Immature natural killer cell (primary cell): ENCODE results near the gene SLC4A2. TPM values are rescaled to one million over a fixed set of nuclear protein-coding genes. Genes with fewer than 3 reads are reported as not detected.

Source experiments
- DNase-seq, 3 donors: peaks; one replicate each; pipeline ENCODE4 v3.0.0; 2022; ENCODE audit warnings: mixed read lengths in 1 of 3
- H3K27ac Mint-ChIP-seq, 6 donors: one replicate each; pipeline ENCODE4 v1.8.0; 2020; ENCODE audit warnings: mixed read lengths in 6 of 6, mild to moderate bottlenecking in 5 of 6, inconsistent platforms in 4 of 6, moderate library complexity in 3 of 6
- H3K27me3 Mint-ChIP-seq, 3 donors: one replicate each; pipeline ENCODE4 v1.8.0; 2020 to 2021; ENCODE audit warnings: low read depth in 3 of 3, mild to moderate bottlenecking in 3 of 3, mixed read lengths in 3 of 3, moderate library complexity in 3 of 3, inconsistent platforms in 1 of 3
- H3K36me3 Mint-ChIP-seq, 3 donors: one replicate each; pipeline ENCODE4 v1.8.0; 2020; ENCODE audit warnings: mixed read lengths in 3 of 3, inconsistent platforms in 2 of 3, mild to moderate bottlenecking in 2 of 3
- H3K4me1 Mint-ChIP-seq, 2 donors: one replicate each; pipeline ENCODE4 v1.8.0; 2020; ENCODE audit warnings: inconsistent platforms in 2 of 2, mild to moderate bottlenecking in 2 of 2, mixed read lengths in 2 of 2, moderate library complexity in 1 of 2
- H3K4me3 Mint-ChIP-seq, 5 donors: one replicate each; pipeline ENCODE4 v1.8.0; 2020; ENCODE audit warnings: mild to moderate bottlenecking in 5 of 5, mixed read lengths in 5 of 5, inconsistent platforms in 3 of 5, moderate library complexity in 3 of 5
- H3K9me3 Mint-ChIP-seq, 6 donors: one replicate each; pipeline ENCODE4 v1.8.0; 2020; ENCODE audit warnings: mild to moderate bottlenecking in 6 of 6, mixed read lengths in 6 of 6, inconsistent platforms in 4 of 6, moderate library complexity in 3 of 6
- polyA plus RNA-seq, 3 donors: library from polyadenylated mRNA; unstranded; fragments of 300-500 nt; fragmentation: Illumina TruSeq; gene quantifications; one replicate each; pipeline ENCODE4 v1.2.3, GENCODE V29; 2021

Gene SLC4A2
- polyA plus RNA-seq, 3 donors from 2014 or later = 6.7 to 19.8 (median 10.9) TPM

DNA sequence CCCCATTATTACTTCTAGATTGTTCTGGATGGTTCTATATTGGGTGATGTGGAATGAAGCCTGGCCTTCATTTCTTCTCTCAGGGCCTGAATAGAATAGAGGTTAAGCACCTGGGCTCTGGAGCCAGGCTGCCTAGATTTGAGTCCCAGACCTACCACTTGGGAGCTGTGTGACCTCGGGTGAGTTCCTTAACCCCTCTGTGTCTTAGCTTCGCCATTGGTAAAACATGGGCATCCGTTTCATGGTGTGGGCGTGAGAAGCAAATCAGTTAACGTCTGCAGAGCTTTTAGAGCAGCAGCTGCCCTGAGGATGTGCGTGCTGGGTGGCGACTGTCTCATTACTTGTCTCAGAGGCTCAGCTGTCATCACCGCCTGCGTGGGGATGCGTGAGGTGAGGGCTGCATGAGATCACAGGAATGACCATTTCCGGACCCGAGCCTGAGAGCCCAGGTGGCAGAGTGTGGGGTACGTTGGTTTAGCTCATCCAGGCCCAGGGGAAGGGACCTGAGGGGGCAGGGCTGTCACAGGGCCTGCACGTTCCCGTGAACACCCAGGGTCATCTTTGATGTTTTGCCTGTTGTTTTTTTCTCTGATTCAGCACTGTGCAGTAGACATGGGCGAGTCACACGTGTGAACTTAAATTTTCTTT is 36.6 kb downstream of the SLC4A2 start:
- Mint-ChIP-seq H3K9me3 (no peaks in the 10 kb centered on the region), H3K27me3 (peaks cover 0 to 1% (median 0%) of the 10 kb centered on the region in 3 donors), H3K36me3 (no peaks in the 10 kb centered on the region), H3K4me3 (no peak overlapping the region), H3K4me1 (peaks cover 0 to 3% of the 10 kb centered on the region in 2 donors), H3K27ac (peak overlapping the region in 1 of 6 donors; percentile 11)
- no peak for DNase-seq

DNA sequence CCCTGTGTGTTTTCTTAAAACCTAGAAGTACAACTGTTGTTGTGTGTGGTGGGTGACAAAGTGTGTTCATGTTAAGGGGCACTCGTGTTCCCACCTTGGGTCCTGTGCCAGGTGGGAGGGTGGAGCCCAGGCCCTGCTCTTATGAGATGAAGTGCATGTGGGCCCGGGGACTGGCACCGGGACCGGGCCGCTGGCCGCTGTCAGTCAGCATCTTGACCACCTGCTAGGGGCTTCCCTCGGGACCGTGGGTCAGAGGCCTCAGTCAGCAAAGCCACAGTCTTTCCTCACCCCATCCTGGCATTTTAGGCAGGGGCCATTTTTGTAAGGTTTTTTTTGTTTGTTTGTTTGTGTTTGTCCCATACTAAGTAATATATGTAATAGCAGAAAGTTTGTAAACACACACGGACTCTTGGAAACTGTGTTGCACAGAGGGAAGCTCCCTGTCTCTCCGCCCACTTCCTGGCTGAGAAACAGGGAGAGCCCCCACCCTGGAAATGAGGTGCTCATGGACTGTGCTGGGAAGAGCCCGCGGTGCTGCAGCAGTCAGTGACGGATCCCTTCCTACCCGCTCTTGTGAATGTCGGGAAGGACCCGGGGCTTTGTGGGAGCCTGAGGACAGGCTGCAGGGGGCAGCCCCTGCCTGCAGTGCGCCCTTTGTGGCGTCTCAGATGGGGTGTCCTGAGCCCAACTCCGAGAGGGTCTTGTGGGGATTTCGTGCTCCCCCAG is 40.3 kb downstream of the SLC4A2 start:
- no peak for DNase-seq
- Mint-ChIP-seq H3K36me3 (peaks cover 0 to 2% (median 0%) of the 10 kb centered on the region in 3 donors), H3K27ac (no peak overlapping the region), H3K4me3 (no peak overlapping the region), H3K27me3 (no peaks in the 10 kb centered on the region), H3K4me1 (peaks cover 0 to 1% of the 10 kb centered on the region in 2 donors), H3K9me3 (no peaks in the 10 kb centered on the region)

DNA sequence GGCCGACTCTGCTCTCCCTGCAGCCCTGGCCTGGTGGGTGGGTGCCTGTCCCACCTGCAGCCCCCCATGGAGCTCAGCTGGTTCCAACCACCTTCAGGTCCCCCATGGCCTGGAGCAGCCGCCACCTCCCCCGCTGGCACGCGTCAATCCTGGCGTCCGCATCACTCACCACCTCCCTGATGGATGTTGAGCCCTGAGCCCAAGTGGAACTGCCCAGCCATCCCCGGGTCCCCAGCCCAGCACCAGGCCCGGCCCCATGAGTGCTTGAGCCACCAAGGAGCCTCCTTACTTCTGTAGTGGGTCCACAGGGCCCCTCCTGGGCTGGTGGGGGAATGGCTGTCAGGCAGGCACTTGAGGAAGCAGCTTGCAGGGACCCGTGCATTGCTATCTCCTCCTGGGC is 41.5 kb downstream of the SLC4A2 start:
- no peak for DNase-seq
- H3K9me3 Mint-ChIP-seq = no peaks in the 10 kb centered on the region
- H3K27ac Mint-ChIP-seq = no peak overlapping the region
- H3K4me1 Mint-ChIP-seq = peaks cover 0 to 1% of the 10 kb centered on the region in 2 donors
- peaks cover 0 to 5% (median 0%) of the 10 kb centered on the region in 3 donors for H3K36me3 Mint-ChIP-seq
- no peaks in the 10 kb centered on the region for H3K27me3 Mint-ChIP-seq
- no peak overlapping the region for H3K4me3 Mint-ChIP-seq

DNA sequence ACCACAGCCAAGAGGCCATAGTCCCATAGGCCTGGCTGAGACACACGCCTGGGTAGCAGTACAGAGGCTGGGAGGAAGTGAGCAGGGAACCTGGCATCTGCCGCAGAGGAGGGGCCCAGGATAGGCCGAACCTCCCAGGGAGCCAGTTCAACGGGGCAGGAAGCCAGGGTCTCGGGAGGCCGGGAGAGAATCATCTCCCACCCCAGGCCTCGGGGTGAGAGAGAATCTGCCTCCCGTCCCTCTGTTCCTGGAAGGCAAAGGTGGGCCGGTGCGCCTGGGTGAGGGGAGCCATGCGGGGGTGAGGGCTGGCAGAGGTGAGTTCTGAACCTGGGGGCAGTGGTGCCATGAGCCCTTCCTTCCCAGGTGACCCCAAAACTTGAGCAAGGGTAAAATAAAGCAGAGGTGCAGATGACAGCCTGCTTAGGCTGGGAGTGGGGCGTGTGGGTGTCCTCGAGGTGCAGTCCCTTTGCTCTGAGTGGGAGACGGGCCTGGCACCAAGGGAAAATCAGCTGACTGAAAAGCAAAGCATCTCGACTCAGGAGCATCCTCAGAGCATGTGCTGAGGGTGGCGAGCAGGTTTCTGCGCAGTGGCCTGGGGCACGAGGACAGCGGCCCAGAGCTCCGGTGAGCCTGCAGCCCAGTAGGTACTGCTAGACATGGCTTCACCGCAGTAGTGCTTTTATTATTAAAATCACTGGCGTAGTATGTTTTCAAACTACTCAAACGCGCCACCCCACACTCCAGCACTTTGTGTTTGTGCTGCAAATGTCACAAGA is 42.4 kb downstream of the SLC4A2 start:
- H3K27me3 Mint-ChIP-seq = no peaks in the 10 kb centered on the region
- no peak for DNase-seq
- peaks cover 0 to 1% of the 10 kb centered on the region in 2 donors for H3K4me1 Mint-ChIP-seq
- peaks cover 0 to 5% (median 0%) of the 10 kb centered on the region in 3 donors for H3K36me3 Mint-ChIP-seq
- no peaks in the 10 kb centered on the region for H3K9me3 Mint-ChIP-seq
- no peak overlapping the region for H3K27ac Mint-ChIP-seq
- H3K4me3 Mint-ChIP-seq = no peak overlapping the region

DNA sequence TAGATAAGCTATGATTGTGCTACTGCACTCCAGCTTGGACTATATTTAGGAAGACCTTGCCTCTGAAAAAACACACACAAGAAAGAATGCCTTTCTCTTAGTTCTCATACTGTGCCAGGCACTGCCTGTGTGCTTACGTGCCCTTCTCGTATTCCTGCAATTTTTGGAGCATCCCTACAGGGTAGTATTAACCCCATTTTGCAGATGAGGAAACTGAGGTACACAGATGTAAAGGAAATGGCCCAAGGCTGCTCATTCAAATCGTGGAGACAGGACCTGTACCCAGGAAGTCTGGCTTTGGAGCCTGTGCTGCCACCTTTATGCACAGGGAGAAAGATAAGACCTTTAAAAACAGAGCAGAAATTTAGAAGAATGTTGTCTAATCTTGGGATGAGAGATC is 43.6 kb downstream of the SLC4A2 start:
- H3K27ac Mint-ChIP-seq = no peak overlapping the region
- no peak overlapping the region for H3K4me3 Mint-ChIP-seq
- H3K36me3 Mint-ChIP-seq = peaks cover 0 to 5% (median 0%) of the 10 kb centered on the region in 3 donors
- H3K9me3 Mint-ChIP-seq = no peaks in the 10 kb centered on the region
- no peaks in the 10 kb centered on the region for H3K27me3 Mint-ChIP-seq
- H3K4me1 Mint-ChIP-seq = no peaks in the 10 kb centered on the region
- DNase-seq = no peak

DNA sequence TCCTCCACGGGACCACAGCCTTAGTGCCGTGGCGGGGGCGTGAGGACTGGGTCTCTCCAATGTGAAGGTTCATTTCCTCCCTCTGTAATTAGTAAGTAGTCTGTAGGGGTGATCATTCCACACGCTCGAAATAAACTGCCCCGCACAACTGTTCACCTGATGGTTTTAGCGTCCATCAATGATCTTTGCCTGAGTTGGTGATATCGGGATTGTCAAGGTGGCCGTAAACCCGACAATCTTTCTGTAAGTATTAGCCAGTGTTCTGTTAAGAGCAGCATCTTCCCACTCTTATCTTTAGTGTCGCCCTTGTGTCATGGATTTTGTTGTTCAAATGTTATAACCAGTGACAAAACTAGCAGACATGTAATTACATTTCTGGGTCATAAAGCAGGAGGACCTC is 44.6 kb downstream of the SLC4A2 start:
- Mint-ChIP-seq H3K36me3 (peaks cover 0 to 5% (median 0%) of the 10 kb centered on the region in 3 donors), H3K27me3 (no peaks in the 10 kb centered on the region), H3K9me3 (no peaks in the 10 kb centered on the region), H3K4me1 (no peaks in the 10 kb centered on the region), H3K4me3 (no peak overlapping the region), H3K27ac (no peak overlapping the region)
- no peak for DNase-seq

DNA sequence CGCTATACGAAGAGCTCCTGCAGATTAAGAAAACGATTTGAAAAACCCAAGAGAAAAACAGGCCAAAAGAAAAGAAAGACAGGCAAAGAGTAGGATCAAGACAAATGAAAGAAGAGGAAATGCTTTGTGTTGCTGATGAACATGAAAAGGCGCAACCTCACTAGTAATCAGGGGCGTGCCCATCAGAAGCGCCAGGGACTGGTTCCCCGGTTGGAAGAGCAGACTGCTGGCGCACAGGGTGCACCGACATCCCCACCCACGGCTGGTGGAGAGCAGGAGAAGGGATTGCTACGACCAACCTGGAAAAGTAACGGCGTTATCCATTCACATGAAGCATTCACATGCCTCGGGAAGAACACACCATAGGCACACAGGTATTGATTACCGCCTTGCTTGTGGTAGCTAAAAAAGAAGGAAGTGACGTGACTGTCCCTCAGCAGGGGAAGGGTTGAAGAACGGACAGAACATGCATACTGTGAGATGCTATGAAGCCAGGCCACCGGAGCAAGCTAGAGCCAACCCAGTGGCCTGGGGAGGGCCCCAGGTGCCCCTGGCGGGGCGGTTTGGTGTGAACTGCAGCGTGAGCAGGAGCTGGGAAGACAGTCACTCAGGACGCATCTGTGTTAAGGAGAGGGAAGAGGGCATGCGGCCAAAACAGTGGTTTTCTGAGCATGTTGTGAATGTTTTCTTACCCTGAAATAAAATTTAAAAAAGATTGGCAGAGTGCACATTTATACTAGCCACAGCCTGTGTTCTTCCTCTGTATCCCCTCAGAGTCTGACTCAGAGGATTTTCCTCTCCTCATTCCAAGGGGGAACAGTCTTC is 45.2 kb downstream of the SLC4A2 start:
- Mint-ChIP-seq H3K36me3 (peaks cover 0 to 5% (median 0%) of the 10 kb centered on the region in 3 donors), H3K4me1 (no peaks in the 10 kb centered on the region), H3K4me3 (no peak overlapping the region), H3K27me3 (peaks cover 0 to 2% (median 0%) of the 10 kb centered on the region in 3 donors), H3K9me3 (no peaks in the 10 kb centered on the region), H3K27ac (peak overlapping the region in 1 of 6 donors; percentile 32)
- no peak for DNase-seq

DNA sequence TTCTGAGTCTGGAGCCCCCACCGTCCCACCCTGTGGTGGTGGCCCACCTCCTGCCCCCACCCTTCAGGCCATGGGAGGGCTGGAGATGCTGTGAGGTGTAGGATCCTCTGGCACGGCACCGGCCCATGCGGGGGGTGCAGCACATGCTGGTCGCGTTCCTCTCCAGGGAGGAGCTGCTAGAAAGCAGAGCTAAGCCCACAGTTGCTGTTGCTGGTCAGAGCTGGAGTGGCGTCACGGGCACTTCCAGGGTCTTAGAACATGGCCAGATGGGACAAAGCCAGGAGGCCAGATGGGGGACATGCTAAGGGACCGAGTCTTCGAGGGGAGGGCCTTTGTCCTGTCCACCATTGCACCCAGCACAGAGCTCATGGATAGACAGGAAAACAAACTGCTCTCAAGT is 48.5 kb downstream of the SLC4A2 start:
- DNase-seq = no peak
- Mint-ChIP-seq H3K4me1 (peaks cover 0 to 6% of the 10 kb centered on the region in 2 donors), H3K36me3 (peaks cover 0 to 5% (median 0%) of the 10 kb centered on the region in 3 donors), H3K27ac (no peak overlapping the region), H3K9me3 (no peaks in the 10 kb centered on the region), H3K4me3 (no peak overlapping the region), H3K27me3 (peaks cover 0 to 4% (median 3%) of the 10 kb centered on the region in 3 donors)

DNA sequence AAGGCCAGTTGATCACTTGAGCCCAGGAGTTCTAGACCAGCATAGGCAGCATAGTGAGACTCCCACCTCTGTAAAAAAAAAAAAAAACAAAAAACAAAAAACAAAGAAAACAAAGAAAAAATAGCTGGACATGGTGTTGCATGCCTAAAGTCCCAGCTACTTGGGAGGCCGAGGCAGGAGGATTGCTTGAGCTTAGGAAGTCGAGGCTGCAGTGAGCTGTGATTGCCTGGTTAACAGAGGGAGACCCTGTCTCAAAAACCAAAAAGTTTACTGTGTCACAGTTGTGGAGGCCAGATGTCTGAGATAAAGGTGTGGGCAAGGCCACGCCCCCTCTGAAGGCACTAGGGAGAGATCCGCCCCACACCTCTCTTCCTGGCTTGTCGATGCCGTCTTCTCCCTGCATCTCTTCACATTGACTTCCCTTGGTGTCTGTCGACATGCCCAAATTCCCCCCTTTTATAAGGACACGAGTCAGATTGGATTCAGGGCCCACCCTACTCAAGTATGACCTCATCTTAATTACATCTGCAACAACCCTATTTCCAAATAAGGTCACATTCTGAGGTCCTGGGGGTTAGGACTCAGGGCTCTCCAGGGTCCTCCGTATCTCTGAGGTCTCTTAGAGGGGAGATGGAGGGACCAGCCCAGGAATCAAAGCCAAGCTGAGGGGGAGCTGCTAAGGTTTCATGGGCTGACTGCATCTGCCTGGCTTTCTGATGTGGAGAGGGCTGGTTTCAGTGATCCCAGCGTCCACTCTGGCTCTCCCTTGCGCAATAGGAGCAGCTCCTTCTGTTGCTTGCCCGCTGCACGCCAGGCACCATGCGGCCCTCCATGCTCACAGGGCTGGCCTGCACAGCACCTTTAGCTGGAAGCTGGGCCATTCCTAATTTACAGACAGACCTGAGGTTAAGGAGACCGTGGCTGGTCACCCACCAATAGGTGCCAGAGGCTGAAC is 50.0 kb downstream of the SLC4A2 start:
- Mint-ChIP-seq H3K9me3 (no peaks in the 10 kb centered on the region), H3K27ac (no peak overlapping the region), H3K36me3 (peaks cover 0 to 5% (median 0%) of the 10 kb centered on the region in 3 donors), H3K4me3 (no peak overlapping the region), H3K27me3 (peaks cover 2 to 6% (median 3%) of the 10 kb centered on the region in 3 donors), H3K4me1 (peaks cover 0 to 6% of the 10 kb centered on the region in 2 donors)
- DNase-seq = no peak

DNA sequence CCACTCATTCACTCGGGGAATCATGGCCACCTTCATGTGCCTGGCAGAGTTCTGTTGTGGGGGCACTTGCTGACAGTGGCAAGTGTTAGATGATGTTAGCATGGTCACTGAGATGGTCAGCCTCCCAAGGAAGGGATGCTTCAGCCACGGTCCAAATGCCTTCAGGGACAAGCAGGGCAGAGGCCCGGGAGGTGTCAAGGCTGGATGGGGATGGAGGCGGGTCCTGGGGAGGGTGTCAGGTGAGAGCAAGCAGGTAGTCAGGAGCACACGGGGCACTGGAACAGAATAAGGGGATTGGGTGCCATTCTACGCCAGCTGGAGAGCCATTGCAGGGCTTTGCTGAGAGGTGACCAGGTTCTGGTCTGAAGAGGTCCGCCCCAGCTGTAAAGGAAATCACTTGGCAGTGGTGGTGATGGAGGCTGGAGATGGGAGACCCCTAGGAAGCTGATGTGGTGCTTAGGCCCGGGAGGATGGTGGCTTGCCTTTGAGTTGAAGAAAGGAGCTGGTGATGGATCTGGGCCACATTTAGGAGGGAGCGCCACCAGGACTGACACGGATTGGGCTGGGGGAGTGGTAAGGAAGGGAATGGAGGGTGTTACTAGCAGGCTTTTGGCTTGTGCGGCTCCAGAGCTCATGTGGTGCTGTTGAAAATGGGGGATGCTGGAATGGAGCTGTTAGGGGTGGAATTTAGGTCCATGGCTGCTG is 51.0 kb downstream of the SLC4A2 start:
- Mint-ChIP-seq H3K27me3 (peaks cover 2 to 6% (median 3%) of the 10 kb centered on the region in 3 donors), H3K4me1 (peaks cover 0 to 6% of the 10 kb centered on the region in 2 donors), H3K36me3 (no peaks in the 10 kb centered on the region), H3K9me3 (no peaks in the 10 kb centered on the region), H3K27ac (peak overlapping the region in 1 of 6 donors; percentile 23), H3K4me3 (no peak overlapping the region)
- no peak for DNase-seq

DNA sequence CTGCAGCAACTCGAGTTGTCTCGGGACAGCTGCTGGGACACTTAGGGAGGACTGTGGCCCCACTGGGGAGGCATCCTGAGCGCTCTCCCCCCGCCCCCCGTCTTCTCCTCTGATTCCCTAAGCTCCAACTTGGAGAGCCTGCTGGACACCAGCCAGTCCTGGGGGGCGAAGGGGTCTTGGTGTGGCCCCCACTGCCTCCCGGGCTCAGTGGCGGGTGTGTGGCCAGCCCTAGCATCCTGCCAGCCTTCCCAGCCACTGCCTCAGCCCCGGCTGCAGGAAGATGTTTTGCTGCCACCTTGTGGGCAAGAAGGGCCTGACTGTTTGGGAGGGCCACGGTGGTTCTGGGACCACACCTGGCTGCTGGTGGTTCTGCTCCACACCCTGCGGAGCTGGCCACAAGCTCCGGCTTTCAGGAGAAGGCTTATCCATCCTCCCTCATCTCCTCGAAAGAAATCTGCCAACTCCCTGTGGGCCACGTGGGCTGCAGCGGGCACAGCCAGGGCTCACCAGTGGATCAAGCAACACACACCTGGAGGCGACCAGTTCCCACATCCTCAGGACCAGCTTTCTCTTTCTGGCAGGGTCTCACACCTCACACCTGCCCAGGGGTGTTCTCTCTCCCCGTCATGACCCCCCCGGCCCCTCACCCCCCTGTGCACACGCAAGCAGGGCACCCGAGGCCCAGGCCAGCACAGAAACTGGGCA is 51.7 kb downstream of the SLC4A2 start:
- H3K27me3 Mint-ChIP-seq = peaks cover 2 to 6% (median 6%) of the 10 kb centered on the region in 3 donors
- no peak overlapping the region for H3K27ac Mint-ChIP-seq
- peak; percentile 66 to 71 (median 66) for DNase-seq
- no peaks in the 10 kb centered on the region for H3K9me3 Mint-ChIP-seq
- no peak overlapping the region for H3K4me3 Mint-ChIP-seq
- peaks cover 0 to 10% of the 10 kb centered on the region in 2 donors for H3K4me1 Mint-ChIP-seq
- H3K36me3 Mint-ChIP-seq = no peaks in the 10 kb centered on the region
